ENCODE results near the gene ZBTB43. TPM values are rescaled to one million over a fixed set of nuclear protein-coding genes. Genes with fewer than 3 reads are reported as not detected.

The ZBTB43 gene
- total and polyA plus RNA-seq, 2 experiments from 2014 or later: 9.7 to 11.8 TPM

DNA sequence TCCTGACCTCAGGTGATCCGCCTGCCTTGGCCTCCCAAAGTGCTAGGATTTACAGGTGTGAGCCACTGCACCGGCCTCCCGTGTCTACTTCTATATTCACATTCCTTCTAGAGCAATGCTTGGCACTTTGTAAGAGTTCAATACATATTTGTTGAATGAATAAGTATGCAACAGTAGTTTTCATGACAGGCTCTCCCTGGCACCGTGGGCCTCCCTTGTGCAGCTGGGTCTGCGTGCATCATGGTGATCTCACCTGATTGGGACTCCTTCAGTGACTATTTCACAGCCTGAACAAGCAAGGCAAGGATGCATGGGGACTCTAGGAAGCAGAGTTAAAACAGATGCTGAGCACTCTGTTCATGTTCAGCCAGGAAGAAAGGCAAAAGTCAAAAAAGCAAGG is 48.8 kb downstream of the ZBTB43 start:
- no peak overlapping the region for H3K4me3 Mint-ChIP-seq
- no peak overlapping the region for H3K27ac Mint-ChIP-seq
- Histone ChIP-seq H2AFZ (no peak overlapping the region), H3K4me2 (no peak overlapping the region), H3K4me1 (ENCODE audit: insufficient read depth) (no peaks in the 10 kb centered on the region), H3K79me2 (replicated peaks; ENCODE audit: insufficient read depth) (no peaks in the 10 kb centered on the region), H3K36me3 (ENCODE audit: insufficient read depth) (no peaks in the 10 kb centered on the region), H3K9me2 (ENCODE audit: insufficient read depth) (no peaks in the 10 kb centered on the region), H4K20me1 (replicated peaks; ENCODE audit: insufficient read depth) (no peaks in the 10 kb centered on the region), H3F3A (replicated peaks; ENCODE audit: low read depth) (no peaks in the 10 kb centered on the region), H3K27me3 (ENCODE audit: insufficient read depth) (no peaks in the 10 kb centered on the region), H3K4me3 (no peak overlapping the region), H3K27ac (ENCODE audit: low read depth) (no peak overlapping the region)
- ATAC-seq: no peak
- TF ChIP-seq, protein P1, sequence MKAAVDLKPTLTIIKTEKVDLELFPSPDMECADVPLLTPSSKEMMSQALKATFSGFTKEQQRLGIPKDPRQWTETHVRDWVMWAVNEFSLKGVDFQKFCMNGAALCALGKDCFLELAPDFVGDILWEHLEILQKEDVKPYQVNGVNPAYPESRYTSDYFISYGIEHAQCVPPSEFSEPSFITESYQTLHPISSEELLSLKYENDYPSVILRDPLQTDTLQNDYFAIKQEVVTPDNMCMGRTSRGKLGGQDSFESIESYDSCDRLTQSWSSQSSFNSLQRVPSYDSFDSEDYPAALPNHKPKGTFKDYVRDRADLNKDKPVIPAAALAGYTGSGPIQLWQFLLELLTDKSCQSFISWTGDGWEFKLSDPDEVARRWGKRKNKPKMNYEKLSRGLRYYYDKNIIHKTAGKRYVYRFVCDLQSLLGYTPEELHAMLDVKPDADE (IDR thresholded peaks at IDR 0.05): no peak
- peaks cover 11% of the 10 kb centered on the region for H3K4me1 Mint-ChIP-seq
- H3K27me3 Mint-ChIP-seq (ENCODE audit: insufficient read depth, low read depth, poor library complexity): peaks cover 4% of the 10 kb centered on the region
- H3K36me3 Mint-ChIP-seq (ENCODE audit: low read depth): no peaks in the 10 kb centered on the region
- no peaks in the 10 kb centered on the region; the same call in 2 of the 3 replicates for H3K9me3 Mint-ChIP-seq
- DNase-seq (ENCODE audit: low spot score): no peak

DNA sequence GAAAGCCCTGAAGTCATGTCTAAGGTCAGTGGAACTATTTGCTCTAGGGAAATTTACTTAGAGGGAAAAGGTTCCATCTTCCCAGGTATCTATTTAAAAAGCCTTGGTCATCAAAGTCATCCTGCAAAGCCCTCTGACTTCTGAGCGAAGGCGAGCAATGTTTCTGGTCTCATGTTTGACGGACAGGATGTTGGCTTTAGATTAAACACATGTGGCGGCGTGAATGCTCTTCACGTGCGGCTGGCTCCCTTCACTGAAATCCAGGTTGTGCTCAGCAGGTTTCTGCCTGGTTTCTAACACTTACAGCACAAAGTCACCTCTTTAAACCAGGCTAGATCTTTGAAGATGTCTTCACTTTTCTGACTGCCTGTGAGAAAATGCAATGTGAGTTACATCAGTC is 49.9 kb downstream of the ZBTB43 start:
- peaks cover 6% of the 10 kb centered on the region for H3K27me3 Mint-ChIP-seq (ENCODE audit: insufficient read depth, low read depth, poor library complexity)
- no peaks in the 10 kb centered on the region; the same call in 2 of the 3 replicates for H3K9me3 Mint-ChIP-seq
- no peak overlapping the region for H3K4me2 ChIP-seq
- H3K27ac Mint-ChIP-seq: no peak overlapping the region
- ATAC-seq: no peak
- no peaks in the 10 kb centered on the region for H3K27me3 ChIP-seq (ENCODE audit: insufficient read depth)
- no peaks in the 10 kb centered on the region for H3K36me3 ChIP-seq (ENCODE audit: insufficient read depth)
- no peaks in the 10 kb centered on the region for H3F3A ChIP-seq (replicated peaks; ENCODE audit: low read depth)
- peaks cover 11% of the 10 kb centered on the region for H3K4me1 Mint-ChIP-seq
- no peaks in the 10 kb centered on the region for H3K4me1 ChIP-seq (ENCODE audit: insufficient read depth)
- H3K4me3 ChIP-seq: no peak overlapping the region
- no peaks in the 10 kb centered on the region for H3K36me3 Mint-ChIP-seq (ENCODE audit: low read depth)
- no peak overlapping the region for H3K27ac ChIP-seq (ENCODE audit: low read depth)
- H3K9me2 ChIP-seq (ENCODE audit: insufficient read depth): no peaks in the 10 kb centered on the region
- DNase-seq (ENCODE audit: low spot score): no peak
- H2AFZ ChIP-seq: no peak overlapping the region
- no peaks in the 10 kb centered on the region for H3K79me2 ChIP-seq (replicated peaks; ENCODE audit: insufficient read depth)
- no peak overlapping the region for H3K4me3 Mint-ChIP-seq
- H4K20me1 ChIP-seq (replicated peaks; ENCODE audit: insufficient read depth): no peaks in the 10 kb centered on the region
- TF ChIP-seq POLR2AphosphoS5 (IDR thresholded peaks at IDR 0.05; ENCODE audit: low read depth) (no peak), ZNF331 (CRISPR knock-in tag; IDR thresholded peaks at IDR 0.05; ENCODE audit: low read depth) (no peak), STAT1 (IDR thresholded peaks at IDR 0.05; ENCODE audit: unreplicated experiment) (no peak), CREB1 (CRISPR knock-in tag; IDR thresholded peaks at IDR 0.05; ENCODE audit: low read depth) (no peak), NANOG (IDR thresholded peaks at IDR 0.05; ENCODE audit: borderline replicate concordance) (no peak), EZH2phosphoT487 (IDR thresholded peaks at IDR 0.05; ENCODE audit: unreplicated experiment) (no peak)
- TF ChIP-seq, protein P1 (IDR thresholded peaks at IDR 0.05): no peak
- TF ChIP-seq, protein P2, sequence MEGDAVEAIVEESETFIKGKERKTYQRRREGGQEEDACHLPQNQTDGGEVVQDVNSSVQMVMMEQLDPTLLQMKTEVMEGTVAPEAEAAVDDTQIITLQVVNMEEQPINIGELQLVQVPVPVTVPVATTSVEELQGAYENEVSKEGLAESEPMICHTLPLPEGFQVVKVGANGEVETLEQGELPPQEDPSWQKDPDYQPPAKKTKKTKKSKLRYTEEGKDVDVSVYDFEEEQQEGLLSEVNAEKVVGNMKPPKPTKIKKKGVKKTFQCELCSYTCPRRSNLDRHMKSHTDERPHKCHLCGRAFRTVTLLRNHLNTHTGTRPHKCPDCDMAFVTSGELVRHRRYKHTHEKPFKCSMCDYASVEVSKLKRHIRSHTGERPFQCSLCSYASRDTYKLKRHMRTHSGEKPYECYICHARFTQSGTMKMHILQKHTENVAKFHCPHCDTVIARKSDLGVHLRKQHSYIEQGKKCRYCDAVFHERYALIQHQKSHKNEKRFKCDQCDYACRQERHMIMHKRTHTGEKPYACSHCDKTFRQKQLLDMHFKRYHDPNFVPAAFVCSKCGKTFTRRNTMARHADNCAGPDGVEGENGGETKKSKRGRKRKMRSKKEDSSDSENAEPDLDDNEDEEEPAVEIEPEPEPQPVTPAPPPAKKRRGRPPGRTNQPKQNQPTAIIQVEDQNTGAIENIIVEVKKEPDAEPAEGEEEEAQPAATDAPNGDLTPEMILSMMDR (conservative IDR thresholded peaks at IDR 0.05; ENCODE audit: low read depth in 2 of 2): no peak
- TF ChIP-seq, protein P3, sequence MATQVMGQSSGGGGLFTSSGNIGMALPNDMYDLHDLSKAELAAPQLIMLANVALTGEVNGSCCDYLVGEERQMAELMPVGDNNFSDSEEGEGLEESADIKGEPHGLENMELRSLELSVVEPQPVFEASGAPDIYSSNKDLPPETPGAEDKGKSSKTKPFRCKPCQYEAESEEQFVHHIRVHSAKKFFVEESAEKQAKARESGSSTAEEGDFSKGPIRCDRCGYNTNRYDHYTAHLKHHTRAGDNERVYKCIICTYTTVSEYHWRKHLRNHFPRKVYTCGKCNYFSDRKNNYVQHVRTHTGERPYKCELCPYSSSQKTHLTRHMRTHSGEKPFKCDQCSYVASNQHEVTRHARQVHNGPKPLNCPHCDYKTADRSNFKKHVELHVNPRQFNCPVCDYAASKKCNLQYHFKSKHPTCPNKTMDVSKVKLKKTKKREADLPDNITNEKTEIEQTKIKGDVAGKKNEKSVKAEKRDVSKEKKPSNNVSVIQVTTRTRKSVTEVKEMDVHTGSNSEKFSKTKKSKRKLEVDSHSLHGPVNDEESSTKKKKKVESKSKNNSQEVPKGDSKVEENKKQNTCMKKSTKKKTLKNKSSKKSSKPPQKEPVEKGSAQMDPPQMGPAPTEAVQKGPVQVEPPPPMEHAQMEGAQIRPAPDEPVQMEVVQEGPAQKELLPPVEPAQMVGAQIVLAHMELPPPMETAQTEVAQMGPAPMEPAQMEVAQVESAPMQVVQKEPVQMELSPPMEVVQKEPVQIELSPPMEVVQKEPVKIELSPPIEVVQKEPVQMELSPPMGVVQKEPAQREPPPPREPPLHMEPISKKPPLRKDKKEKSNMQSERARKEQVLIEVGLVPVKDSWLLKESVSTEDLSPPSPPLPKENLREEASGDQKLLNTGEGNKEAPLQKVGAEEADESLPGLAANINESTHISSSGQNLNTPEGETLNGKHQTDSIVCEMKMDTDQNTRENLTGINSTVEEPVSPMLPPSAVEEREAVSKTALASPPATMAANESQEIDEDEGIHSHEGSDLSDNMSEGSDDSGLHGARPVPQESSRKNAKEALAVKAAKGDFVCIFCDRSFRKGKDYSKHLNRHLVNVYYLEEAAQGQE (IDR thresholded peaks at IDR 0.05; ENCODE audit: unreplicated experiment): no peak

All from GM23338 (cell line).